Vagina (tissue), 2 donors: Measurements from ENCODE around the gene MT1A. TPM values are rescaled to one million over a fixed set of nuclear protein-coding genes. Genes with fewer than 3 reads are reported as not detected.
A peak's percentile ranks its signal among the peaks of the same experiment; 100 is the strongest.
"Not testable (repeated sequence)": the region's sequence is repeated elsewhere in the genome, so short reads cannot be mapped to it uniquely, and the experiment has no call there.

Source experiments
- DNase-seq, 2 donors: peaks; one replicate each; pipeline ENCODE4 v3.0.0-alpha.2; 2017; ENCODE audit errors: extremely low spot score in 2 of 2
- H3K27ac ChIP-seq: fragments of 200-600 bp; sonication (generic); one replicate; pipeline ENCODE4 v1.5.1; 2019
- H3K27me3 ChIP-seq: fragments of 200-600 bp; sonication (generic); one replicate; pipeline ENCODE4 v1.5.1; 2019
- H3K36me3 ChIP-seq, 2 donors: fragments of 200-600 bp; sonication (generic); one replicate each; pipeline ENCODE4 v1.5.1; 2017 to 2019
- H3K4me1 ChIP-seq: fragments of 200-600 bp; sonication (generic); one replicate; pipeline ENCODE4 v1.5.1; 2019
- H3K4me3 ChIP-seq, 2 donors: fragments of 200-600 bp; sonication (generic); 1 replicate in 1 of 2; 2 replicates in 1 of 2; pipeline ENCODE4 v1.5.1; 2016 to 2019
- H3K9me3 ChIP-seq: fragments of 200-600 bp; sonication (generic); one replicate; pipeline ENCODE4 v1.5.1; 2019
- POLR2A ChIP-seq, 2 donors: fragments of 450-650 bp; IDR thresholded peaks; one replicate each; pipeline ENCODE4 v1.6.1; 2017; ENCODE audit warnings: antibody characterized with exemption in 2 of 2, mild to moderate bottlenecking in 2 of 2, moderate library complexity in 2 of 2
- POLR2AphosphoS5 ChIP-seq, 2 donors: sonication (generic); formaldehyde crosslinking; IDR thresholded peaks; one replicate each; pipeline ENCODE4 v1.9.0; 2017; ENCODE audit warnings: antibody characterized with exemption in 2 of 2, mild to moderate bottlenecking in 2 of 2, low read depth in 1 of 2; ENCODE audit not compliant: insufficient read depth in 1 of 2
- intact Hi-C: fragments of 100-400 bp; cut with DNase I; formaldehyde crosslinking; loops from one replicate; pipeline ENCODE4 v1.15.1; 2023
- total RNA-seq: library from RNA; depleted of rRNA; stranded (reverse); fragments of >200 nt; gene quantifications from one replicate; pipeline ENCODE4 v1.2.3, GENCODE V29; 2016
- TF ChIP-seq, protein P1 (sequence below), 3 experiments: fragments of 450-650 bp in 2 of 3; fragments of 200-600 bp in 1 of 3; sonication (generic) in 1 of 3; IDR thresholded peaks; one replicate each; pipeline ENCODE4 v1.5.1; 2017 to 2019; ENCODE audit warnings: antibody characterized with exemption in 3 of 3, mild to moderate bottlenecking in 2 of 3, moderate library complexity in 2 of 3

MT1A gene
- total RNA-seq, 1 donor from 2014 or later: 110 TPM

DNA sequence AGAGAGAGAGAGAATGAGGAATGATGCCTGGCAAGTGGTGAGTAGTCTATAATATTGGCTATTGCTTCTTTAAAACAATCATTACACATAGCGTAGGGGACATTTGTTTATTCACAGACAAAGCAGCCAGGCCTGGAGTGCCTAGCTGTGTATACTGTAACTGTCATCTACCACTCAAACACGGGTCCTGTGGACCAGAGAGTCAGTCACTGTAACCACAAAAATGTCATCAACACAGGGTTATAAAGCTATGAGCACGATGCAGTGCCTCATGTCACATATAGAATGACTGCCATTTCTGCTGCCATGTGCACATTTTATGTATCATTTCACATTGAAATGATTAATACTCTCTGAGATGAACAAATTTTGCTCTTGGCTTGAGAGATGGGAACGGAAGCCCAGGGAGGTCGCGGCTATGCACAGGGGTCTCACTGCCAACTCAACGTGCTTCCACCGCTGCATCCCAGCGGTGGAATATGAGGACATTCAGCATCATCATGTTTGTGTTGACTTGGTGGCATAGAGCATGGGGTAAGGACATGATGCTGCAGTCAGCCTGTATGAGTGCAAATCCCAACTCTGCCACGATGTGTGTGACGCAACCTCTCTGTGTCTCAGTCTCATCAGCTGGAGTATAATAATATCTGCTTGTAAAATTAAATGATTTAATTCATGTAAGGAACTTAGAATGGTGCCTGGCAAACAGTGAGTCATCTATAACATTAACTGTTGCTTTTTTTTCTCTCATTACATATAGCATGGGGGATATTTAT lies 34.5 kb downstream of the MT1A start:
- no peak for DNase-seq
- intact Hi-C loops: no loop called here
- H3K9me3 ChIP-seq: no peaks in the 10 kb centered on the region
- H3K4me1 ChIP-seq: peaks cover 27% of the 10 kb centered on the region
- no peaks in the 10 kb centered on the region for H3K36me3 ChIP-seq
- TF ChIP-seq POLR2AphosphoS5 (IDR thresholded peaks at IDR 0.05; ENCODE audit: insufficient read depth in 1 of 2, low read depth in 1 of 2) (no peak), POLR2A (IDR thresholded peaks at IDR 0.05) (no peak)
- TF ChIP-seq, protein P1, sequence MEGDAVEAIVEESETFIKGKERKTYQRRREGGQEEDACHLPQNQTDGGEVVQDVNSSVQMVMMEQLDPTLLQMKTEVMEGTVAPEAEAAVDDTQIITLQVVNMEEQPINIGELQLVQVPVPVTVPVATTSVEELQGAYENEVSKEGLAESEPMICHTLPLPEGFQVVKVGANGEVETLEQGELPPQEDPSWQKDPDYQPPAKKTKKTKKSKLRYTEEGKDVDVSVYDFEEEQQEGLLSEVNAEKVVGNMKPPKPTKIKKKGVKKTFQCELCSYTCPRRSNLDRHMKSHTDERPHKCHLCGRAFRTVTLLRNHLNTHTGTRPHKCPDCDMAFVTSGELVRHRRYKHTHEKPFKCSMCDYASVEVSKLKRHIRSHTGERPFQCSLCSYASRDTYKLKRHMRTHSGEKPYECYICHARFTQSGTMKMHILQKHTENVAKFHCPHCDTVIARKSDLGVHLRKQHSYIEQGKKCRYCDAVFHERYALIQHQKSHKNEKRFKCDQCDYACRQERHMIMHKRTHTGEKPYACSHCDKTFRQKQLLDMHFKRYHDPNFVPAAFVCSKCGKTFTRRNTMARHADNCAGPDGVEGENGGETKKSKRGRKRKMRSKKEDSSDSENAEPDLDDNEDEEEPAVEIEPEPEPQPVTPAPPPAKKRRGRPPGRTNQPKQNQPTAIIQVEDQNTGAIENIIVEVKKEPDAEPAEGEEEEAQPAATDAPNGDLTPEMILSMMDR (IDR thresholded peaks at IDR 0.05): no peak
- no peaks in the 10 kb centered on the region for H3K27me3 ChIP-seq
- H3K27ac ChIP-seq: no peak overlapping the region
- H3K4me3 ChIP-seq: no peak overlapping the region

DNA sequence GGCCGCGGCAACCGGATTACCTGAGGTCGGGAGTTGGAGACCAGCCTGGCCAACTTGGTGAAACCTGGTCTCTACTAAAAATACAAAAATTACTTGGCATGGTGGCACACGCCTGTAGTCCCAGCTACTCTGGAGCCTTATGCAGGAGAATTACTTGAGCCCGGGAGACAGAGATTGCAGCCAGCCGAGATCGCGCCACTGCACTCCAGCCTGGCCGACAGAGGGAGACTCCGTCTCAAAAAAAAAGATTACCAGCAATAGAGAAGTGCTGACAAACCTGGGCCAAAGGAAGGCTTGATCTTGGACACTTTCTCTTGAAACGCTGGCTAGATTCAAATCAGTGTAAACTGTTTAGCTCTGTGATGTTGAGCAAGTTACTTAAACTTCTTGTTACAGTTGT lies 35.5 kb downstream of the MT1A start:
- no peak overlapping the region for H3K27ac ChIP-seq
- H3K27me3 ChIP-seq: no peaks in the 10 kb centered on the region
- H3K4me1 ChIP-seq: peaks cover 21% of the 10 kb centered on the region
- no peaks in the 10 kb centered on the region for H3K36me3 ChIP-seq
- intact Hi-C loops: no loop called here
- no peak overlapping the region for H3K4me3 ChIP-seq
- TF ChIP-seq POLR2AphosphoS5 (IDR thresholded peaks at IDR 0.05; ENCODE audit: insufficient read depth in 1 of 2, low read depth in 1 of 2) (peak in 1 of 2 donors; percentile 14), POLR2A (IDR thresholded peaks at IDR 0.05) (no peak)
- TF ChIP-seq, protein P1 (IDR thresholded peaks at IDR 0.05): peak; percentile 14 to 46 (median 38)
- no peaks in the 10 kb centered on the region for H3K9me3 ChIP-seq
- DNase-seq: no peak

DNA sequence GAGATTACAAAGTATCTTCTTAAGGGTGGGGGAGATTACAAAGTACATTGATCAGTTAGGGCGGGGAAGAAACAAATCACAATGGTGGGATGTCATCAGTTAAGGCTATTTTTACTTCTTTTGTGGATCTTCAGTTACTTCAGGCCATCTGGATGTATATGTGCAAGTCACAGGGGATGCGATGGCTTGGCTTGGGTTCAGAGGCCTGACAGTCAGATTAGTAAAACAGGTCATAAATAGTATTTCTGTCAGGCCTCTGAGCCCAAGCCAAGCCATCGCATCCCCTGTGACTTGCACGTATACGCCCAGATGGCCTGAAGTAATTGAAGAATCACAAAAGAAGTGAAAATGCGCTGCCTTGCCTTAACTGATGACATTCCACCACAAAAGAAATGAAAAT lies 36.1 kb downstream of the MT1A start:
- H3K9me3 ChIP-seq, H3K4me3 ChIP-seq, H3K27me3 ChIP-seq, H3K36me3 ChIP-seq, DNase-seq, intact Hi-C loops, H3K27ac ChIP-seq: not testable (repeated sequence)
- H3K4me1 ChIP-seq: peaks cover 14% of the 10 kb centered on the region

DNA sequence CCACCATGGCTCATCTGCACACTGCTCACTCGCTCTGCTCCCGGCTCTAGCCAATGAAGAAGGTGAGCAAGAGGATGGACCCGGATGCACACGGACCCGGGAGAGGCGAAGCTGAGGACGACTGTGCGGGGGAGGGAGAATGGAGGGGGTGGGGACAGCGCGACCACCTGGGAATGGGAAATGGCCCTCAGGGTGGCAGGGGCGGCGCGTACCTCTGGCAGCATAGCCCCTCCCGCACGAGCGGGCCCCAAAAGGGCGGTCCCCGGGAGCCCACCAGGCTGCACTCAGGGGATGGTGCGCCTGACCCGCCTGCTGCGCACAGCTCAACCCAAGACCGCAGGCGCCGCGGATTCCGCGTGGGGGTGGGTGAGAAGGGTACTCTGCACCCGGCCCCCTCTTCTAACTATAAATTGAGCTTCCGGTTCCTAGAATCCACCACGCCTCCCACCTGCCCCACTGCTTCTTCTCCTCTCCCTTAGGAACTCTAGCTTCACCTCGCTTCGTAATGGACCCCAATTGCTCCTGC lies 37.3 kb downstream of the MT1A start:
- H3K27me3 ChIP-seq: no peaks in the 10 kb centered on the region
- no peak overlapping the region for H3K27ac ChIP-seq
- intact Hi-C loops: no loop called here
- TF ChIP-seq POLR2A (IDR thresholded peaks at IDR 0.05) (no peak), POLR2AphosphoS5 (IDR thresholded peaks at IDR 0.05; ENCODE audit: insufficient read depth in 1 of 2, low read depth in 1 of 2) (no peak)
- TF ChIP-seq, protein P1 (IDR thresholded peaks at IDR 0.05): no peak
- DNase-seq: no peak
- no peaks in the 10 kb centered on the region for H3K9me3 ChIP-seq
- peaks cover 10% of the 10 kb centered on the region for H3K4me1 ChIP-seq
- H3K4me3 ChIP-seq: peak overlapping the region; percentile 3 to 5
- no peaks in the 10 kb centered on the region for H3K36me3 ChIP-seq

DNA sequence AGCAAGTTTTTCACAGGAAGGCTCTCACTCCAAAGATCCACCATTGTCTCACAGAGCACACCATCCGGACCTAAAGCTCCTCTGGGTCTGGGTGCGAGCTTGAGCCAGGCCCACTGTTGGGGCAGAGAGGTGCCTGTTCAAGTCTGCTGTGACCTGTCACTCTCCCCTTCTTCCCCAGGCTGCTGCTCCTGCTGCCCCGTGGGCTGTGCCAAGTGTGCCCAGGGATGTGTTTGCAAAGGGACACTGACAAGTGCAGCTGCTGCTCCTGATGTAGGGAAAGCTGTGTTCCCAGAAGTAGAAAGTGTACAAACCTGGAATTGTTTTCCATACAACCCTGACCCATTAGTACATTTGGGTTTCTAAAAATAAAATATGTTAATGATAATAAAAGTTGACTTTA lies 39.0 kb downstream of the MT1A start:
- Histone ChIP-seq H3K27ac (no peak overlapping the region), H3K9me3 (no peaks in the 10 kb centered on the region), H3K4me1 (peaks cover 18% of the 10 kb centered on the region), H3K27me3 (no peaks in the 10 kb centered on the region), H3K4me3 (no peak overlapping the region), H3K36me3 (no peaks in the 10 kb centered on the region)
- no peak for DNase-seq
- TF ChIP-seq POLR2AphosphoS5 (IDR thresholded peaks at IDR 0.05; ENCODE audit: insufficient read depth in 1 of 2, low read depth in 1 of 2): no peak
- TF ChIP-seq POLR2A (IDR thresholded peaks at IDR 0.05): no peak
- TF ChIP-seq, protein P1 (IDR thresholded peaks at IDR 0.05): no peak
- intact Hi-C loops: no loop called here
